IgD-negative memory B cell (primary cell): Measurements from ENCODE around the gene MFAP4. TPM values are rescaled to one million over a fixed set of nuclear protein-coding genes. Genes with fewer than 3 reads are reported as not detected.

Experiments used
- H3K27ac Mint-ChIP-seq, 3 donors: one replicate each; pipeline ENCODE4 v1.8.0; 2020 to 2022; ENCODE audit warnings: mild to moderate bottlenecking in 3 of 3, mixed read lengths in 3 of 3, moderate library complexity in 1 of 3
- H3K27me3 Mint-ChIP-seq: one replicate; pipeline ENCODE4 v1.8.0; 2021; ENCODE audit warnings: mixed read lengths
- H3K36me3 Mint-ChIP-seq: one replicate; pipeline ENCODE4 v1.8.0; 2020; ENCODE audit warnings: mild to moderate bottlenecking, mixed read lengths
- H3K4me1 Mint-ChIP-seq, 3 donors: one replicate each; pipeline ENCODE4 v1.8.0; 2020 to 2022; ENCODE audit warnings: mixed read lengths in 3 of 3, mild to moderate bottlenecking in 1 of 3
- H3K4me3 Mint-ChIP-seq, 4 donors: one replicate each; pipeline ENCODE4 v1.8.0; 2020 to 2022; ENCODE audit warnings: mild to moderate bottlenecking in 4 of 4, mixed read lengths in 4 of 4, moderate library complexity in 3 of 4
- H3K9me3 Mint-ChIP-seq, 3 donors: one replicate each; pipeline ENCODE4 v1.8.0; 2020 to 2021; ENCODE audit warnings: mixed read lengths in 3 of 3, mild to moderate bottlenecking in 1 of 3
- polyA plus RNA-seq: library from polyadenylated mRNA; unstranded; fragments of 300-500 nt; fragmentation: Illumina TruSeq; gene quantifications from one replicate; pipeline ENCODE4 v1.2.3, GENCODE V29; 2021

MFAP4 gene
- polyA plus RNA-seq, 1 donor from 2014 or later = not detected

DNA sequence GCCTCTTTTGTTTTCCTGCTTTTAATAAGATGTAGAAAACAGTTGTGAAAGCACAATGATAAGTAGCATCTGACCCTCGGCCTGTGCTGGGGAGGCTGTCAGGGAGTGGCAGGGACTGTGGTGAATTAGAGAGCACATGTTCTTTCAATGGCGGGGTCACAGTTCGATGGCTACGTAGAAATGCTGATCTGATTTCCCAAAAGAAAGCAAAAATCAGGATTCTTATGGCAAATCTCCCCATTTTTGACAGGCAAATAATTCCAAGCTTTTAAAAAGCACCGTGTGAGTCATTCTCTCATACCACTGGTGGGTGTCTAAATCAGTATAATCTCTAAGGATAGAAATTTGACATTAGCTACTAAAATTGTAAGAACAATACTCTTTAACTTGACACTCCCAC, 12.9 kb downstream of the MFAP4 start:
- Mint-ChIP-seq H3K36me3 (no peaks in the 10 kb centered on the region), H3K4me3 (peak overlapping the region in 1 of 4 donors; percentile 77), H3K27me3 (no peaks in the 10 kb centered on the region), H3K9me3 (no peaks in the 10 kb centered on the region), H3K27ac (no peak overlapping the region), H3K4me1 (peaks cover 28 to 44% (median 36%) of the 10 kb centered on the region in 3 donors)

DNA sequence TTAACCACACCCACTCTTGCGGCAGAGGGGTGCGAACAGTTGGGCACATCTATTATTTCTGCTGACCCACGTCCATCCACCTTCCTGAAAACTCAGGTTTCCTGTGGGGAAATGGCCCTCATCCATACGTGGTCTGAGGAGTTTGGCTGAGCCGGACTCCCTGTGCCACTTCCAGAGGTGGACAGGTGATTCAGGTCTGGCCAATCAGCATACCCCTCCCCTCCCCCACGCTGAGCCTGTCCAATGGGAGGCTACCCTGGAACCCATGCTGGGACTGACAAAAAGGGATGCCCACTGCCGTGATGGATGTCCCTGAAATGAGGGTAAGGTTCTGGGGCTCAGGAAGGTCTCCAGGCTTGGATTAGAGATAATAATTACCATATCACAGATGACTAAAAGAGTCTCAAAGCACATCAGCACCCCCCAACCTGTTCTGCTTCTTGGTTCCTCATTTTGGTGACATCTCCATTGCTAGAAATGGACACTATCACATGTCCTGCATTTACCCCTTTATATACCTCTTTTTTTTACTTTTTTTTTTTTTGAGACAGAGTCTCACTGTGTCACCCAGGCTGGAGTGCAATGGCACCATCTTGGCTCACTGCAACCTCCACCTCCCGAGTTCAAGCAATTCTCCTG, 14.0 kb downstream of the MFAP4 start:
- Mint-ChIP-seq H3K27me3 (no peaks in the 10 kb centered on the region), H3K36me3 (no peaks in the 10 kb centered on the region), H3K4me1 (peaks cover 33 to 47% (median 40%) of the 10 kb centered on the region in 3 donors), H3K4me3 (peak overlapping the region in 2 of 4 donors; percentile 17 to 30), H3K27ac (peak overlapping the region in 1 of 3 donors; percentile 72), H3K9me3 (no peaks in the 10 kb centered on the region)

DNA sequence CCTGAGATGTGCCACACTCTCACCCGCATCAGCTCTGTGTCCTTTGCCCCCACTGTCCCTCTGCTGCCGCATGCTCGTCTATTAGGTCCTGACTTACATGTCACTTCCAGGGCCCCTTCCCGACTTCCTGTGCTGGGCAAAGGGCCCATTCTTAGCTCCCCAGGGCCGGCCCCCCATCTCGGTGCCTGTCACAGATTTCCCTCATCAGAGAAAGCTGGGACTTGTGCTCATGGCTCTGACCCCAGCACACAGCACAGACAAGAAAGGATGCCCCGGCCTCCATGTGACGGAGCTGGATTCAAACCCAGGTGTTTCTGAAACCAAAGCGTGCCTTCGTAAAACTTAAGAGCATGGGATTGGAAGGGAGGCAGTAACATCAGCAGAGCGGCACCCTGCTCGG, 14.6 kb downstream of the MFAP4 start:
- Mint-ChIP-seq H3K4me1 (peaks cover 31 to 47% (median 39%) of the 10 kb centered on the region in 3 donors), H3K27me3 (no peaks in the 10 kb centered on the region), H3K9me3 (no peaks in the 10 kb centered on the region), H3K36me3 (no peaks in the 10 kb centered on the region), H3K4me3 (peak overlapping the region in 2 of 4 donors; percentile 25 to 77), H3K27ac (no peak overlapping the region)

DNA sequence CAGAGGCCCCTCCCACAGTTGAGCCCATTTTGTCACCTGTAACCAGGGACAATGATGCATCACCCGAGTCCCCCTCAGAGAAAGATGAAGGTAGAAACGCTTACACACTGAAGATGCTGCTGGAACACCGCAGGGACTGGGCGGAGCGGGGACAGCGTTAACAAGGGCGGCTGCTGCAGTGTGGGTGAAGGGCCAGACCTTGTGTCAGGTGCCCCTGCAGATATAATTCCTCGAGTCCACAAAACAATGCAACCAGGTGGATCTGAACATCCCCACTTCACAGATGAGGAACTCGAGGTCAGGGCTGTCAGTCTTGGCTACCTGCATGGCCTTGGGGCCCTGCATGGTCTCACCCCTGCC, 15.0 kb downstream of the MFAP4 start:
- no peak overlapping the region for H3K27ac Mint-ChIP-seq
- peaks cover 26 to 46% (median 37%) of the 10 kb centered on the region in 3 donors for H3K4me1 Mint-ChIP-seq
- H3K9me3 Mint-ChIP-seq = no peaks in the 10 kb centered on the region
- no peaks in the 10 kb centered on the region for H3K27me3 Mint-ChIP-seq
- no peaks in the 10 kb centered on the region for H3K36me3 Mint-ChIP-seq
- H3K4me3 Mint-ChIP-seq = peak overlapping the region in 3 of 4 donors; percentile 25 to 77 (median 71)

- Mint-ChIP-seq H3K27ac (peak overlapping the region; percentile 95 to 98 (median 96)), H3K36me3 (no peaks in the 10 kb centered on the region), H3K4me1 (peaks cover 23 to 43% (median 35%) of the 10 kb centered on the region in 3 donors), H3K27me3 (no peaks in the 10 kb centered on the region), H3K9me3 (no peaks in the 10 kb centered on the region), H3K4me3 (peak overlapping the region in 3 of 4 donors; percentile 71 to 94 (median 89))
Observed at GRCh38 chr17:19371259-19372010, 15.6 kb downstream of the MFAP4 start.

GRCh38 chr17:19370493-19370960, 16.5 kb downstream of the MFAP4 start:
- Mint-ChIP-seq H3K36me3 (no peaks in the 10 kb centered on the region), H3K27me3 (no peaks in the 10 kb centered on the region), H3K4me3 (peak overlapping the region; percentile 49 to 97 (median 92)), H3K27ac (peak overlapping the region; percentile 95 to 98 (median 96)), H3K9me3 (no peaks in the 10 kb centered on the region), H3K4me1 (peaks cover 23 to 38% (median 35%) of the 10 kb centered on the region in 3 donors)

- H3K4me1 Mint-ChIP-seq = peaks cover 23 to 38% (median 35%) of the 10 kb centered on the region in 3 donors
- H3K9me3 Mint-ChIP-seq = no peaks in the 10 kb centered on the region
- peak overlapping the region; percentile 49 to 97 (median 92) for H3K4me3 Mint-ChIP-seq
- H3K27me3 Mint-ChIP-seq = no peaks in the 10 kb centered on the region
- H3K27ac Mint-ChIP-seq = peak overlapping the region; percentile 95 to 98 (median 96)
- H3K36me3 Mint-ChIP-seq = no peaks in the 10 kb centered on the region
Observed at GRCh38 chr17:19369846-19370492, 17.0 kb downstream of the MFAP4 start.

- Mint-ChIP-seq H3K4me3 (peak overlapping the region; percentile 51 to 97 (median 92)), H3K36me3 (no peaks in the 10 kb centered on the region), H3K4me1 (peaks cover 23 to 38% (median 31%) of the 10 kb centered on the region in 3 donors), H3K27ac (peak overlapping the region; percentile 95 to 98 (median 96)), H3K27me3 (no peaks in the 10 kb centered on the region), H3K9me3 (no peaks in the 10 kb centered on the region)
Observed at GRCh38 chr17:19369107-19369778, 17.7 kb downstream of the MFAP4 start.

DNA sequence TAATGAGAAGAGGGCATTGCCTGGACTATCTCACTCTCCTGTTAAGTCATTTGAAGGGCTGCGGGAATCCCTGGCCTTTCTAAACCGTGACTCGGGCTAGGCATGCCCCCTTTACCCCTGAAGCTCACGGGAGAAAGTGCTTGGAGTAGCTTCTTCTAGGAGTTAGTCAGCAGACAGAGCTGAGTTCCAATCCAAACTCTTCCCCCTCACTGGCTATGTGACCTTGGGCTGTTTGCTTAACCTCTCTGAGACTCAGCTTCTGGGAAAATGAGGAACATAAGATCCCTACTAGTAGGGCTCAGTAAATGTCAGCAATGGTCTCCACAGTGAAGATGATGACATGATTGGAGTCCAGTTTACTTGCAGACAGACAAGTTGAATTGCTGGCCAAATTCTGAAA, 18.8 kb downstream of the MFAP4 start:
- Mint-ChIP-seq H3K27ac (peak overlapping the region in 2 of 3 donors; percentile 46 to 96), H3K9me3 (no peaks in the 10 kb centered on the region), H3K27me3 (no peaks in the 10 kb centered on the region), H3K4me3 (peak overlapping the region in 1 of 4 donors; percentile 89), H3K4me1 (peaks cover 23 to 38% (median 35%) of the 10 kb centered on the region in 3 donors), H3K36me3 (no peaks in the 10 kb centered on the region)

DNA sequence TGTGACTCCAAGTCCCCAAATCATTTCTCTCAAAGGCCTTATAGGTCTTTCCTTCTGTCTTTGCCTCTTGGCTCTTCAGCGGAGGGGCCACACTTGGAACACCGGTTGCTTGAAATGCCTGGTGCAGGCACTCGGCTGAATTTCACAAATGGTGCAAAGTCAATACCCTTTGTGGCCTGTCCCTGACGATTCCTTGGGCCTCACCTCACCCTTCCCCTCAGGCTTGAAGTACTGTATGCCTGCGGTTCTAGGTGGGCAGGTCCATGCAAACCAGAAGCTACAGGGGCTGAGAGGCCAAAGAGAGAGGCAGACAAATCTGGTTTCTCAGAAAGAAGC, 20.4 kb downstream of the MFAP4 start:
- no peaks in the 10 kb centered on the region for H3K27me3 Mint-ChIP-seq
- H3K36me3 Mint-ChIP-seq = no peaks in the 10 kb centered on the region
- peak overlapping the region in 2 of 3 donors; percentile 71 to 96 for H3K27ac Mint-ChIP-seq
- H3K9me3 Mint-ChIP-seq = no peaks in the 10 kb centered on the region
- H3K4me1 Mint-ChIP-seq = peaks cover 23 to 37% (median 30%) of the 10 kb centered on the region in 3 donors
- peak overlapping the region in 2 of 4 donors; percentile 36 to 67 for H3K4me3 Mint-ChIP-seq

- H3K36me3 Mint-ChIP-seq = no peaks in the 10 kb centered on the region
- peak overlapping the region in 1 of 4 donors; percentile 36 for H3K4me3 Mint-ChIP-seq
- peaks cover 19 to 31% (median 29%) of the 10 kb centered on the region in 3 donors for H3K4me1 Mint-ChIP-seq
- no peaks in the 10 kb centered on the region for H3K9me3 Mint-ChIP-seq
- H3K27ac Mint-ChIP-seq = peak overlapping the region in 2 of 3 donors; percentile 7 to 46
- no peaks in the 10 kb centered on the region for H3K27me3 Mint-ChIP-seq
Observed at GRCh38 chr17:19365833-19366636, 21.0 kb downstream of the MFAP4 start.

DNA sequence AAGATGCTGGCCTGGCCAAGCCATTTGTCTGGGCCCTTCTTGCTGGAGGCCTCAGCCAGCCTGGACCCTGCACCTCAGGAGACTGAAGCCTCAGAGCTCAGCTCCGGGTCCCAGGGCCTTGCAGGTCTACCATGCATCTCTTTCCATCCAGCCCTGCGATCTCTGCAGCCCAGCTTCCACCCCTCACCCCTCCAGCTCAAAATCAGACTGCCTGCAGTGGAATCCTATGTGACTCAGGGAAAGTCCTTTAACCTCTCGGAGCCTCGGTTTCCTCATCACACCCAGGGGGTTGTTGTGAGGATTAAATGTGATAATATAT, 21.5 kb downstream of the MFAP4 start:
- H3K4me1 Mint-ChIP-seq = peaks cover 16 to 27% (median 26%) of the 10 kb centered on the region in 3 donors
- H3K4me3 Mint-ChIP-seq = peak overlapping the region in 1 of 4 donors; percentile 18
- no peaks in the 10 kb centered on the region for H3K9me3 Mint-ChIP-seq
- H3K36me3 Mint-ChIP-seq = no peaks in the 10 kb centered on the region
- H3K27me3 Mint-ChIP-seq = no peaks in the 10 kb centered on the region
- H3K27ac Mint-ChIP-seq = peak overlapping the region in 1 of 3 donors; percentile 46

GRCh38 chr17:19364699-19365498, 22.1 kb downstream of the MFAP4 start:
- Mint-ChIP-seq H3K36me3 (no peaks in the 10 kb centered on the region), H3K27ac (peak overlapping the region in 1 of 3 donors; percentile 46), H3K4me1 (peaks cover 10 to 21% (median 21%) of the 10 kb centered on the region in 3 donors)

More at GRCh38 chr17:19364699-19365498, 22.1 kb downstream of the MFAP4 start:
- Mint-ChIP-seq H3K4me3 (peak overlapping the region in 2 of 4 donors; percentile 50 to 75), H3K27me3 (no peaks in the 10 kb centered on the region), H3K9me3 (no peaks in the 10 kb centered on the region)
